Measurements from ENCODE around the gene ATP4A.

Gene ATP4A

DNA sequence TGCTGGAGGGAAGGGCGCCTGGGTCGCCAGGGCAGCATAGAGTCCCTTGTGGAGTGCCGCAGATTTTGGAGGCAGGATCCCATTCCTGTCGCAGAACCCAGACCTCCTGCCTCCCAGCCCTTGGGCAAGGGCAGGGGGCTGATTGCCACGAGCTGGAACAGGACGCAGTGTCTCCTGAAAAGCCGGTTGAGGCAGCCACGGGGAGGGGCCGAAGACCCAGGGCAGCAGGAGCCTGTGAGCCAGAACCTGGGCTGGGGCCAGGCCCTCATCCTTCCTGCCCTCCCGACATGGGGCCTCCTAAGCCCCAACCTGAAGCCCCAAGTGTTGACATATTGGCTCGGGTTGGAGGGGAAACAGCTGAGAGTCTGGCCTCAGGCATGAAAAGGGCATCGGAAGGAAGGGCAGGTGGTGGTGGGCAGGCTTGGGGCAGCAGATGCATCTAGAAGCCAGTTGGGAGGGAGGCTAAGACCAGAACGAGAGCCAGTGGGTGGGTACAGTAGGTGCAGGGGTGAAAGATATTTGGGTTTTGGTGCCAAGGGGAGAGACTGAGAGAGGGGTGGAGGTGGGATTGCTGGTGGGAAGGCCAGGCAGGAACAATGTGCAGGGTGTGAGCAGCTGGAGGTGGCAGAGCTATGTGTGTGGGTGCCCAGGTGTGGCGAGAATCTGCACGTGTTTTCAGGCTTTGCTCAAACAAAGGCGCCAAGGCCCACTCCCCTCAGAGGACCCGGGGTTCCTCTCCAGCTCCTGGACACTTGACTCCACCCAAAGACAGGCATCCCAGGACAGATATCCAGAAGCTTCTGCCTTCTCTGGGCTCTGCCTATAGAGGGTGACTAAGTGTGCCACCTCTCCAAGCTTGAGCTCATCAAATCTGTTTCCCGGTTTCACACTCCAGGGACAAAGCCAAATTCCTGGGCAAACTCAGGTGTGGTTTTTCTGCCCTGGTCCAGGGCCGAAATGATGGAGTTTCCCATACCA, 33.9 kb downstream of the ATP4A start:
- no peak overlapping the region for H3K27ac ChIP-seq
- no peaks in the 10 kb centered on the region for H3K27me3 ChIP-seq (ENCODE audit: insufficient read depth, low read depth, severe bottlenecking)
- H3K9me3 ChIP-seq (ENCODE audit: severe bottlenecking), result no peaks in the 10 kb centered on the region
- H3K4me3 ChIP-seq (ENCODE audit: low read depth, low read length), result no peak overlapping the region
- TF ChIP-seq, protein P1, sequence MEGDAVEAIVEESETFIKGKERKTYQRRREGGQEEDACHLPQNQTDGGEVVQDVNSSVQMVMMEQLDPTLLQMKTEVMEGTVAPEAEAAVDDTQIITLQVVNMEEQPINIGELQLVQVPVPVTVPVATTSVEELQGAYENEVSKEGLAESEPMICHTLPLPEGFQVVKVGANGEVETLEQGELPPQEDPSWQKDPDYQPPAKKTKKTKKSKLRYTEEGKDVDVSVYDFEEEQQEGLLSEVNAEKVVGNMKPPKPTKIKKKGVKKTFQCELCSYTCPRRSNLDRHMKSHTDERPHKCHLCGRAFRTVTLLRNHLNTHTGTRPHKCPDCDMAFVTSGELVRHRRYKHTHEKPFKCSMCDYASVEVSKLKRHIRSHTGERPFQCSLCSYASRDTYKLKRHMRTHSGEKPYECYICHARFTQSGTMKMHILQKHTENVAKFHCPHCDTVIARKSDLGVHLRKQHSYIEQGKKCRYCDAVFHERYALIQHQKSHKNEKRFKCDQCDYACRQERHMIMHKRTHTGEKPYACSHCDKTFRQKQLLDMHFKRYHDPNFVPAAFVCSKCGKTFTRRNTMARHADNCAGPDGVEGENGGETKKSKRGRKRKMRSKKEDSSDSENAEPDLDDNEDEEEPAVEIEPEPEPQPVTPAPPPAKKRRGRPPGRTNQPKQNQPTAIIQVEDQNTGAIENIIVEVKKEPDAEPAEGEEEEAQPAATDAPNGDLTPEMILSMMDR (IDR thresholded peaks at IDR 0.05; ENCODE audit: low read depth, low read length), result no peak
- DNase-seq, result no peak
- no peaks in the 10 kb centered on the region for H3K36me3 ChIP-seq

DNA sequence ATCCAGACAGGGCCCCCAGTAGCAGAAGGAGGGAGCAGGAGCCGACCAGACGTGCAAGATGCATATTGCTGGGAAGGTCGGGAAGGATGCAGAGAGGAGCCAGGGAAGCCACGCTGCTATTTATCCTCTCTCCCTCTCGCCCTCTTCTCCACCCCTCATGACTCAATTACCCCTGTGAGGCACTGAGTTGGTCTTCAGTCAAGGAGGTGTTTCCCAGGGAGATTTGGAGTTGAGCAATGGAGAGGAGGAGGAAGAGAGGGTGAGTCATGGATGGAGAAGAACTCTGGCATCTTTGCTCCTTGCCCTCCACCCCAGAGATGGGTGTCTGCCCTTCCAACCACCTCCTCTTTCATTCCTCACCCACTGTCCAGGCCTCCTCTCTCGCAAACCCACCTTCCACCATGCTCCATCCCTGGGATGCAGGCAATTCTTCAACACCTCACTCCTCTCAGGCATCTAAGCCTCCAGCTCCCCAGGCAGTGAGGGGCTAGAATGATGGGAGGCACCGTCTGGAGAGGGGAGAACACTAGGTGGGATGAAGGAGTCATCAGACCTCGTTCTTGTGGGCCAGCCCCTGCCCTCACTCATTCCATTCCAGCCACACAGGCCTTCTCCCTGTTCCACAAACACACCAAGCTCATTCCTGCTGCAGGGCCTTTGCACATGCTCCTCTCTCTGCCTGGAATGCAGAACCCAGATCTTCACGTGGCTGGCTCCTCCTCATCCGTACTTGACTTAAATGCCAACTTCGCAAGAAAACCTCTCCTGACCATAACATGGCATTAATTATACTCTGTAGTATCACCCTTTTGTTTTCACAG, 35.0 kb downstream of the ATP4A start, which contains the start of gene SBSN:
Gene SBSN (minus strand): TSS at position 94 of the 821 bp plus-strand sequence. CDS start 30 bp downstream, at position 64.
- Histone ChIP-seq H3K4me3 (ENCODE audit: low read depth, low read length) (no peak within 1 kb of the TSS), H3K36me3 (no peaks in the 10 kb centered on the region), H3K9me3 (ENCODE audit: severe bottlenecking) (no peaks in the 10 kb centered on the region), H3K27me3 (ENCODE audit: insufficient read depth, low read depth, severe bottlenecking) (no peaks in the 10 kb centered on the region), H3K27ac (no peak within 1 kb of the TSS)
- TF ChIP-seq, protein P1 (IDR thresholded peaks at IDR 0.05; ENCODE audit: low read depth, low read length), result no peak
- no peak for DNase-seq

DNA sequence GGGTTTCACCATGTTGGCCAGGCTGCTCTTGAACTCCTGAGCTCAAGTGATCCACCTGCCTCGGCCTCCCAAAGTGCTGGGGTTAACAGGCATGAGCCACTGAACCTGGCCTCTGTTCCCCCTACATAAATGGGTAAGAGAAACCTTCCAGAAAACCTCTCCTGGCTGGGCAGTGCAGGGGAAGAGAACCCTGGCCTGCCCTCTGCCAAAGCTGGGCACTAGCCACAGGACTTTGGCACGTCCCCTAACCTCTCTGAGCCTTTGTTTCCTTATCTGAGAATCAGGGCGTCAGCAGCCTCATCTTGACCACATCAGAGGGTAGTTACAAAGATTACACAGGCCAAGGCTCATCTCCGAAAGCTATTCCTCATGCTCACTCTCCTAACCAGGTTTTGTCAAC, 37.6 kb downstream of the ATP4A start:
- no peaks in the 10 kb centered on the region for H3K9me3 ChIP-seq (ENCODE audit: severe bottlenecking)
- no peaks in the 10 kb centered on the region for H3K36me3 ChIP-seq
- H3K27ac ChIP-seq, result no peak overlapping the region
- H3K4me3 ChIP-seq (ENCODE audit: low read depth, low read length), result no peak overlapping the region
- TF ChIP-seq, protein P1 (IDR thresholded peaks at IDR 0.05; ENCODE audit: low read depth, low read length), result no peak
- no peak for DNase-seq
- H3K27me3 ChIP-seq (ENCODE audit: insufficient read depth, low read depth, severe bottlenecking), result no peaks in the 10 kb centered on the region

DNA sequence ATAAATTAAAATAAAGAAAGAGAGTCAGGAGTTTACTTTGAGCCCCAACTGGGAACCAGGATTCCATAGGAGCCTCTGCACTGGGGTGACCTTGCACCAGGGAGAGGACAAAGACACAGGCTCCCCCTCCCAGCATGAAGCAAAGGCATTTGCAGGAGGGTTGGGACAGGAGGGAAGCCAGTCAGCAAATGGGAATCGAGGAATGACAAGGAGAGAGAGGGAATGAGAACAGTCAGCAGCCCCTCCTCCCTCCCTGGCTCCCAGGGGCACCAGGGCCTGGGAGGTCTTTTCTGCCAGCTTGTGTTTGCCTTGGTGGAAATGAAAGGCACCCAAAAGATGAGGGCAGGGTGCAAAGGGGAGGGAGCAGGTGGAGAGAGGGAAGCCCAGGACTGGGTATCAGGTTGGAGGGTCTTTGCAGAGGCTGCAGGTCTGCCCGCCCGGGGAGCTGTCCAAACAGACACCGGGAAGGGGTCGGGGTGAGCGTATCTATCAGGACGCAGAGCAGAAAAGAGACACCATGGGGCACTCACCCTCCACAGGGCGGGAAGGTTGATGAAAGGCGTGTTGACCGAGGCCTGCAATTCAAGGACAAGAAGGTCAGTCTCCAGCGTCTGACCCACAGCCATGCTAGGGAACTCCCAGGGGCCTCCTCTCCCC, 39.1 kb downstream of the ATP4A start:
- Histone ChIP-seq H3K36me3 (no peaks in the 10 kb centered on the region), H3K27me3 (ENCODE audit: insufficient read depth, low read depth, severe bottlenecking) (no peaks in the 10 kb centered on the region), H3K9me3 (ENCODE audit: severe bottlenecking) (no peaks in the 10 kb centered on the region), H3K4me3 (ENCODE audit: low read depth, low read length) (no peak overlapping the region), H3K27ac (no peak overlapping the region)
- TF ChIP-seq, protein P1 (IDR thresholded peaks at IDR 0.05; ENCODE audit: low read depth, low read length), result no peak
- DNase-seq, result no peak

DNA sequence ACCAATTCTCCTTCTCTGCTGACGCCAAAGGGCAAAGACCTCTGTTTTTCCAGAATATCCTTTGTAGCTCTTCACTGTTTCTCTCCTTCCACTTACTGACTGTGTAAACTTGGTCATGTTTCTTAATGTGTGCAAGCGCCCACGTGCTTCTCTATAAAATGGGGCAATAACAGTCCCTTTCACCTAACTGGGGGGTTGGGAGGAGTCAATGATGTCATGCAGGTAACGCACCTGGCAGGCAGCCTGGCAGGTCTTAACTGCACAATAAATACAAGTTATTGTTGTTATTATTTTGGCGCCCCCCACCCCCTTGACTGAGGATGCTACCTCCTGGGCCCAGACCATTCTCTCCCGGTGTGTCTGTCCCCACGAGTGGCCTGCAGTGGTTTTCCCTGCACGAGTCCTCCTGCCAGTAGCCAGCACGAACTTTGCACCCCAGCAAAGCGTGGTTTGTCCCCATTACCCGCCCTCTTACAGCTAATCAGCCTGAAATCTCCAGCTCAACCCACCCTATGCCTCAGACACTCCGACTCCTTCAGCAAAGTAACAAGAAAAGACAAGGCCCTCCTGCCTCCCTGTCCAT, 40.6 kb downstream of the ATP4A start:
- Histone ChIP-seq H3K27ac (no peak overlapping the region), H3K27me3 (ENCODE audit: insufficient read depth, low read depth, severe bottlenecking) (no peaks in the 10 kb centered on the region), H3K9me3 (ENCODE audit: severe bottlenecking) (no peaks in the 10 kb centered on the region), H3K4me3 (ENCODE audit: low read depth, low read length) (no peak overlapping the region), H3K36me3 (no peaks in the 10 kb centered on the region)
- TF ChIP-seq, protein P1 (IDR thresholded peaks at IDR 0.05; ENCODE audit: low read depth, low read length), result no peak
- DNase-seq, result no peak
